ENCODE data around the gene PDE8B. TPM values are rescaled to one million over a fixed set of nuclear protein-coding genes. Genes with fewer than 3 reads are reported as not detected.

The PDE8B gene
- total RNA-seq, 2 experiments from 2014 or later, result 0.14 TPM; not detected in 1

GRCh38 chr5:77321793-77322394 lies 111.4 kb downstream of the PDE8B start:
- Mint-ChIP-seq H3K9me3 (no peaks in the 10 kb centered on the region), H3K27me3 (ENCODE audit: low read depth) (peaks cover 3% of the 10 kb centered on the region), H3K36me3 (ENCODE audit: low read depth) (no peaks in the 10 kb centered on the region), H3K27ac (no peak overlapping the region), H3K4me3 (no peak overlapping the region), H3K4me1 (ENCODE audit: low read depth) (no peaks in the 10 kb centered on the region)
- CTCF ChIA-PET, result no interaction called here
- DNase-seq, result no peak
- intact Hi-C loops (cut with micrococcal nuclease), result loop anchor here (10.0 kb wide), 1 partner anchor 173 kb away; the partner anchor contains the start of gene WDR41

DNA sequence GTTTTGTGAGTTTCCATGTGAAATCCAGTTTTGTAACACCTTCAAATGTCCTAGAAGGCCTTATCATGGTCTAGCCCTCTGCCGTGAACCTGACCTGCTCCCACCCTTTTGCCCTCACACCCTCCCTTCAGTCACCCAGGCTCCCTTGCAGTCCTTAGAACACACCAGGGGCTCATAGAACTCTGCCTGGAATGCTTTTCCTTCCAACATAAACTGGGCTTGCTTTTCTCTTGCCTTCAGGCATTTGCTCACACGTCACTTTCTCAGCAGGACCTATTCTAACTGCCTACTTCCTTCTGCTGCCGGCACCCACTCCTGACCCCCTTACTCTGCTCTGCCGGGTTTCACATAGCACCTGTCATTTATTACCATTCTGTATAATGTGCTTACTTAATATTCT lies 111.9 kb downstream of the PDE8B start:
- no peak overlapping the region for H3K27ac Mint-ChIP-seq
- no peak for DNase-seq
- H3K4me1 Mint-ChIP-seq (ENCODE audit: low read depth), result no peaks in the 10 kb centered on the region
- peaks cover 3% of the 10 kb centered on the region for H3K27me3 Mint-ChIP-seq (ENCODE audit: low read depth)
- CTCF ChIA-PET, result no interaction called here
- H3K4me3 Mint-ChIP-seq, result no peak overlapping the region
- intact Hi-C loops (cut with micrococcal nuclease), result loop anchor here (10.0 kb wide), 1 partner anchor 172 kb away; the partner anchor contains the start of gene WDR41
- no peaks in the 10 kb centered on the region for H3K36me3 Mint-ChIP-seq (ENCODE audit: low read depth)
- no peaks in the 10 kb centered on the region for H3K9me3 Mint-ChIP-seq

- Mint-ChIP-seq H3K4me1 (ENCODE audit: low read depth) (peaks cover 24% of the 10 kb centered on the region), H3K4me3 (no peak overlapping the region), H3K9me3 (no peaks in the 10 kb centered on the region), H3K27me3 (ENCODE audit: low read depth) (peaks cover 3% of the 10 kb centered on the region), H3K36me3 (ENCODE audit: low read depth) (no peaks in the 10 kb centered on the region), H3K27ac (no peak overlapping the region)
- CTCF ChIA-PET, result interaction anchor here (1.6 to 2.2 kb wide), 3 partner anchors 9 to 166 kb away, joined by 4 to 6 read pairs (median 4); partner anchors contain the start of gene WDR41
- intact Hi-C loops (cut with micrococcal nuclease), result loop anchor here (10.0 kb wide), 1 partner anchor 169 kb away; the partner anchor contains the start of gene WDR41
- DNase-seq, result no peak
Observed at GRCh38 chr5:77325921-77326541, 115.6 kb downstream of the PDE8B start.

- Mint-ChIP-seq H3K9me3 (no peaks in the 10 kb centered on the region), H3K4me3 (no peak overlapping the region), H3K4me1 (ENCODE audit: low read depth) (peaks cover 24% of the 10 kb centered on the region), H3K27ac (no peak overlapping the region), H3K36me3 (ENCODE audit: low read depth) (no peaks in the 10 kb centered on the region), H3K27me3 (ENCODE audit: low read depth) (peaks cover 6% of the 10 kb centered on the region)
- no peak for DNase-seq
- intact Hi-C loops (cut with micrococcal nuclease), result loop anchor here (10.0 kb wide), 1 partner anchor 168 kb away; the partner anchor contains the start of gene WDR41
- CTCF ChIA-PET, result interaction anchor here (0.7 to 1.6 kb wide), 2 partner anchors 10 to 172 kb away, joined by 4 read pairs; no protein-coding TSS in a partner anchor
Observed at GRCh38 chr5:77326986-77327734, 116.7 kb downstream of the PDE8B start.

DNA sequence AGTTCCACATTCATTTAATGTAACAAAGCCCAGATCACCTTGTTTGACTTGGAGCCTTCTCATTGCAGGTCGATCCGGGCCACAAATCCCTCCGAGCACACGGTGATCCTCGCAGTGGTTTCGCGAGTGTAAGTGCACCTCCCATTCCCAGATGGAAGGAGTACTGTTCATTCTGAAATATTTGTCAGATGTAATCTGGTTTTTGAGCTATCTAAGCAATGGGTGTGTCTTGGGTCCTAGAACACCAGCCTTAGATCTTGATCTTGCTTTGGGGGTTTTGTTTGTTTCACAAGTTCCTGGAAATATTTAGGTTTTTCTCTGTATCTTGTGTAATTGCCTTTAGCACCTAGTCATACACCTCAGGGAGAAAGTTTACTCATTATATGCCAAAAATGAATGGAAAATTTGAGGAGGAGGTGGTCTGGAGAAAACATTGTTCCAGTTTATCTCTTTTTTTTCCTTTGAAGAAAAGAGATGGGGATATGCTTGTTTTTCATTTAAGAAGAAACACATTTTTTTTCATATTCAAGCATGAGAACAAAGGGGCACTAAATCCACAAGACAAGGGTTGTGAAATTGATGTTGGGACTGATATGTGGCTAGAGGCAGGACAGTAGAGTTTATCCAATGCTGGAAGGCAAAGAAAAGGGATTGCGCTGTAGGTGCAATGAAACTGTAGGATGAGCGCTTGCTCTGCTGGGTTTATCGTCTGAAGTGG lies 118.6 kb downstream of the PDE8B start:
- CTCF ChIA-PET, result interaction anchor here (0.5 kb wide), 1 partner anchor 1035 kb away, joined by 3 read pairs; no protein-coding TSS in a partner anchor
- Mint-ChIP-seq H3K4me1 (ENCODE audit: low read depth) (peaks cover 24% of the 10 kb centered on the region), H3K27ac (peak overlapping the region; percentile 66), H3K36me3 (ENCODE audit: low read depth) (no peaks in the 10 kb centered on the region), H3K4me3 (no peak overlapping the region), H3K27me3 (ENCODE audit: low read depth) (peaks cover 4% of the 10 kb centered on the region), H3K9me3 (no peaks in the 10 kb centered on the region)
- no peak for DNase-seq
- intact Hi-C loops (cut with micrococcal nuclease), result loop anchor here (1.0 to 10.0 kb wide), 3 partner anchors 27 to 166 kb away; partner anchors contain the start of gene WDR41

DNA sequence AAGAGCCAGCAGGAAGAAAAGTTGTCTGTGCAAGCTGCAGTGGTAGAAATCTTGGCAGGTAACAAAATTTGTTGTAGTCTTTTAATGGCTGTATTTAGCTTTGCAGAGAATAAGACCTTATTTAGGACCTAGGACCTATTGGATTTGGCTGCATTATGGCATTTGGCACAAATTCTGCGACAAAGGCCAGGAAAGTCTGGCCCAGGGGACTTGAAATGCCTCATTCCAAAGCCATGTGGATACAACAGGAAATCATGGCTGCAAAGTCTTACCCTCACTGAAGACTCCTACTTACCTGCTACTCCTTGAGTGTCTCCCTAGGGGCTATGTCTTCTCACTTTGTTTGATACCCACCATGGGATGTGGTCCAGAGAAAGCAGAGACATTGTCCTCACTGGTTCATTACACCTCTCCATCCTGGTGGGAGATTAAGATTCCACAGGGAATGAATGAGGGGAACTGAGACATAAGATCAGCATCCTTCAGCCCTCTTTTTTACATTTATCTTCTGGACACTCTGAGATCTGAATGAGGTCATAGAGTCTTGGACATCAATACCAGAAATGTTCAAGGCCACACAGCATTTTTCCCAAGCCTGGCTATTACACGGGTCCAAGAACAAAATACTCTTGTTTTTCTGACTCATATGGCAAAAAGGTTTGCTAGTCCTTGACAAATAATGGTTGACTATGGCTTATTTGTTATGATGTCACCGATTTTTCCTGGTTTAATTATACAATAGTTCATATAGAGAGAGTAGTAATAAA lies 119.4 kb downstream of the PDE8B start:
- H3K4me1 Mint-ChIP-seq (ENCODE audit: low read depth), result peaks cover 24% of the 10 kb centered on the region
- no peaks in the 10 kb centered on the region for H3K36me3 Mint-ChIP-seq (ENCODE audit: low read depth)
- CTCF ChIA-PET, result interaction anchor here (1.2 kb wide), 1 partner anchor 162 kb away, joined by 4 read pairs; no protein-coding TSS in a partner anchor
- intact Hi-C loops (cut with micrococcal nuclease), result loop anchor here (1.0 to 10.0 kb wide), 3 partner anchors 26 to 165 kb away; partner anchors contain the start of gene WDR41
- H3K27ac Mint-ChIP-seq, result no peak overlapping the region
- peaks cover 3% of the 10 kb centered on the region for H3K27me3 Mint-ChIP-seq (ENCODE audit: low read depth)
- DNase-seq, result no peak
- H3K9me3 Mint-ChIP-seq, result no peaks in the 10 kb centered on the region
- no peak overlapping the region for H3K4me3 Mint-ChIP-seq

- H3K27me3 Mint-ChIP-seq (ENCODE audit: low read depth), result peaks cover 3% of the 10 kb centered on the region
- no peaks in the 10 kb centered on the region for H3K36me3 Mint-ChIP-seq (ENCODE audit: low read depth)
- CTCF ChIA-PET, result interaction anchor here (0.6 kb wide), 1 partner anchor 64 kb away, joined by 3 read pairs; no protein-coding TSS in a partner anchor
- intact Hi-C loops (cut with micrococcal nuclease), result no loop called here
- no peak overlapping the region for H3K27ac Mint-ChIP-seq
- H3K9me3 Mint-ChIP-seq, result no peaks in the 10 kb centered on the region
- DNase-seq, result no peak
- H3K4me3 Mint-ChIP-seq, result no peak overlapping the region
- H3K4me1 Mint-ChIP-seq (ENCODE audit: low read depth), result peaks cover 22% of the 10 kb centered on the region
Observed at GRCh38 chr5:77333036-77333435, 122.6 kb downstream of the PDE8B start.

DNA sequence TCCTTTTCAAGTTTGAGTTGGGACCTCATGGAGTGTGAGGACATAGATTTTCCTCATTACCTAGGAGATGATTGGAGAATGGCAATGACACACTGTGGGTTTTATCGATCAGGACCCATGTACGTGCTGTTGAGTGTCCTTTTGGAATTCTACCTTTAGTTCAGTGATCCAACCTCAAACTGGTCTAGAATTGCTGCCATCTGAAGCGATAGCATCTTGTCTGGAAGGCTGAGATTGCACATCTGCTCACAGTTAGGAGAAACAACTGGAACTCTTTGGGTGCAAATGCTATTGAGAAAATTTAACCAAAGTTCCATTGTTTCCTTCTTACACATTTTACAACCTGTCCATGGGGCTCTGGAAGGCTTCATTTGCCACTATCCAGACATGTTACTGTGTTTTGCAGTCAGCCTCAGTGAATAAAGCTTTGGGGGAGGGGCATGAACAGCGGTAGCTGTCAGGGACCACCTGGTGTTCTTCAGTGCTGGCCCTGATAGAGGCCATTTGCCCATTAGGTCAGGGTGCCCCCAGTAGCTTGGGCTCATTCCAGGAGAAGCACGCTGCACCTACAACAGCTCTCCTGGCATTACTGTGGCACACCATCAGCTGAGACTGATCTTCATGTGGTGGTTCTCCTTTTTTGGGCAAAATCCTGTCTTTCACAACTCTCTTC lies 123.1 kb downstream of the PDE8B start:
- intact Hi-C loops (cut with micrococcal nuclease), result no loop called here
- H3K4me3 Mint-ChIP-seq, result no peak overlapping the region
- no peak for DNase-seq
- H3K36me3 Mint-ChIP-seq (ENCODE audit: low read depth), result no peaks in the 10 kb centered on the region
- H3K27ac Mint-ChIP-seq, result no peak overlapping the region
- H3K4me1 Mint-ChIP-seq (ENCODE audit: low read depth), result peaks cover 16% of the 10 kb centered on the region
- peaks cover 3% of the 10 kb centered on the region for H3K27me3 Mint-ChIP-seq (ENCODE audit: low read depth)
- CTCF ChIA-PET, result interaction anchor here (0.6 to 1.1 kb wide), 3 partner anchors 46 to 179 kb away, joined by 3 read pairs; no protein-coding TSS in a partner anchor
- no peaks in the 10 kb centered on the region for H3K9me3 Mint-ChIP-seq

- H3K4me3 Mint-ChIP-seq, result no peak overlapping the region
- H3K9me3 Mint-ChIP-seq, result no peaks in the 10 kb centered on the region
- H3K4me1 Mint-ChIP-seq (ENCODE audit: low read depth), result no peaks in the 10 kb centered on the region
- CTCF ChIA-PET, result no interaction called here
- no peaks in the 10 kb centered on the region for H3K36me3 Mint-ChIP-seq (ENCODE audit: low read depth)
- intact Hi-C loops (cut with micrococcal nuclease), result no loop called here
- no peak for DNase-seq
- no peaks in the 10 kb centered on the region for H3K27me3 Mint-ChIP-seq (ENCODE audit: low read depth)
- no peak overlapping the region for H3K27ac Mint-ChIP-seq
Observed at GRCh38 chr5:77337246-77337645, 126.8 kb downstream of the PDE8B start.

GRCh38 chr5:77337686-77338085 lies 127.2 kb downstream of the PDE8B start:
- no peak for DNase-seq
- Mint-ChIP-seq H3K4me1 (ENCODE audit: low read depth) (no peaks in the 10 kb centered on the region), H3K27ac (no peak overlapping the region), H3K9me3 (no peaks in the 10 kb centered on the region), H3K4me3 (no peak overlapping the region), H3K27me3 (ENCODE audit: low read depth) (no peaks in the 10 kb centered on the region), H3K36me3 (ENCODE audit: low read depth) (no peaks in the 10 kb centered on the region)
- intact Hi-C loops (cut with micrococcal nuclease), result no loop called here
- CTCF ChIA-PET, result no interaction called here

GRCh38 chr5:77339337-77339890 lies 128.9 kb downstream of the PDE8B start:
- Mint-ChIP-seq H3K36me3 (ENCODE audit: low read depth) (no peaks in the 10 kb centered on the region), H3K4me3 (no peak overlapping the region), H3K27me3 (ENCODE audit: low read depth) (no peaks in the 10 kb centered on the region), H3K4me1 (ENCODE audit: low read depth) (no peaks in the 10 kb centered on the region), H3K9me3 (no peaks in the 10 kb centered on the region), H3K27ac (no peak overlapping the region)
- CTCF ChIA-PET, result no interaction called here
- intact Hi-C loops (cut with micrococcal nuclease), result no loop called here
- DNase-seq, result no peak

Measured in activated naive CD4-positive, alpha-beta T cell treated with anti-CD3 and anti-CD28 coated beads for 36 hours (primary cell).